ENCODE measurements around the gene B3GALT5. TPM values are rescaled to one million over a fixed set of nuclear protein-coding genes. Genes with fewer than 3 reads are reported as not detected.
"Not testable (repeated sequence)": the region's sequence is repeated elsewhere in the genome, so short reads cannot be mapped to it uniquely, and the experiment has no call there.

B3GALT5 gene, protein sequence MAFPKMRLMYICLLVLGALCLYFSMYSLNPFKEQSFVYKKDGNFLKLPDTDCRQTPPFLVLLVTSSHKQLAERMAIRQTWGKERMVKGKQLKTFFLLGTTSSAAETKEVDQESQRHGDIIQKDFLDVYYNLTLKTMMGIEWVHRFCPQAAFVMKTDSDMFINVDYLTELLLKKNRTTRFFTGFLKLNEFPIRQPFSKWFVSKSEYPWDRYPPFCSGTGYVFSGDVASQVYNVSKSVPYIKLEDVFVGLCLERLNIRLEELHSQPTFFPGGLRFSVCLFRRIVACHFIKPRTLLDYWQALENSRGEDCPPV
- total RNA-seq (2014; rRNA removed; shearing (Covaris generic)): 1.3 and 1.8 TPM in 2 replicates

GRCh38 chr21:39612233-39613040, at the start of gene B3GALT5:
Gene B3GALT5, plus strand, starts transcription at chr21:39612940. Its CDS starts 47,620 bp downstream, at chr21:39660560.
- DNase-seq (ENCODE audit: low read depth): peak; percentile 22

DNA sequence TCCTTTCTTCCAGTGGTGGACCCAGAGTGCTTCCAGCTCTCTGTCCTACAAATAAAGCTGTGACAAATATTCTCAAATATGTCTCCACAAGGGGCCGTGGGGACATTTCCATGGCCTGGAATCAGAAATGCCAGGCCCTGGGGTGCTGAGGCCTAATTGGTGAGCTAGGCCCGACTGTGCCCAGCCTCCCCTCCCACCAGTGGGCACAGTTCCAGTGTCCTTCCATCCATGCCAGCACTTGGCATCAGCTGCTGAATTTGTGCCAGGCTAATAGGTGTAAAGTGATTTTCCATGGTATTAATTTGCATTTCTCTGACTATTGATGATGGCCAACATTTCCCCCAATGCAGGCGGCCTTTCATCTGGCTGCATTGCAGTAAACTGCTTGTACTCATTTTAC, 48.5 kb upstream of the B3GALT5 start:
- DNase-seq (ENCODE audit: low read depth): no peak

DNA sequence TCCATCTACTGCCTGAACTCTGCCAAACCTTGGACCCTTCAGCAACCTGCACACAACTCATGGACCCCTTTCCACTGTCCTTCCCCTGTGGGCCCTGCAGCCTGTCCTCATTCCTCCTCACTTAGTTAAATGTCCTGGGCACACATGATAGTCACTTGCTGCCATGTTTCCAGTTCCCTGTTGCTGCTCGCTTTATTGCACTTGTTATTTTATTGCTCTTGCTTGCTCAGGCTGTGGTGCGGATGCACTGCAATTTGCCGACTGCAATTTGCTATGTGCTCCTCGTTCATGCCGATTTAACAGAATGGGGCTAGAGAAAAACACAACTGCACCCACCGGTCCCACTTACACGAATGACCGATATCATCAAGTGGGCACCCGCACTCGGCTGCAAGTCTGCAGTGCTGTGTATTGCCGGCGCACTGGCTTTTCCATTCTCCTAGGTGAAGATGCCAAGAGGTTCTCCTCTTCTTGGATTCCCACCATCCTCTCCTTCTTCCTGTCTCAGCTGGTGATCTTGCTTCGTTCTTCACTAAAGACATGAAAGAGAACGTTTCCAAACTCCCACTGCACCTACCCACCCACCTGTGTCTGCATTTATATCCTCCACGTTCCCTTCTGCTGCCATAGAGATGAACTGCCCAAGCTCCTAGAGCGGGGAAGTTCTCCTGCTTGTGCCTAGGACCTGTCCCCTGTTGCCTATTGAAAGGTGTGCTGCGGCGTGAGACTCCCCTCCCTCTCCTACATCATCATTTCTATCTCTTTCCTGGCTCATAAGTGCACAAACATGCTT, 45.4 kb upstream of the B3GALT5 start:
- no peak for DNase-seq (ENCODE audit: low read depth)

DNA sequence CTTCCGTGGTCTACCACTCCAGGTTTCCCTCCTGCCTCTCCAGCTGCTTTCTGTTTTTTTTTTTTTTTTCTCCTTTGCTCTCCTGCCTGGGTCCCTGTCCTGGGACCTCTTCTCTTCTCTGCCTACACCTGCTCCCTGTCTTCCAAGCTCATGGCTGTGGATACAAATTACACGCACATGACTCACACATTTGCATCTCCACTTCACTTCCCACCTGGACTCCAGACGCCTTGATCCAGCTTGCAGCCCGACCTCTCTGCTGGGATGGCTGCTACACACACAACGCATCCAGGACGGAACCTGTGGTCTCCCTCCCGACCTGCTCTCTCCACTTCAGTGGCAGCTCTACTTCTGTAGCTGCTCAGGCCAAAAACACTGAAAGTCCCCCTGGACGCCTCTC, 44.4 kb upstream of the B3GALT5 start:
- DNase-seq (ENCODE audit: low read depth): no peak

- DNase-seq (ENCODE audit: low read depth): peak; percentile 24
Observed at GRCh38 chr21:39575775-39576174, 37.0 kb upstream of the B3GALT5 start.

GRCh38 chr21:39576518-39577128, 36.1 kb upstream of the B3GALT5 start:
- no peak for DNase-seq (ENCODE audit: low read depth)

DNA sequence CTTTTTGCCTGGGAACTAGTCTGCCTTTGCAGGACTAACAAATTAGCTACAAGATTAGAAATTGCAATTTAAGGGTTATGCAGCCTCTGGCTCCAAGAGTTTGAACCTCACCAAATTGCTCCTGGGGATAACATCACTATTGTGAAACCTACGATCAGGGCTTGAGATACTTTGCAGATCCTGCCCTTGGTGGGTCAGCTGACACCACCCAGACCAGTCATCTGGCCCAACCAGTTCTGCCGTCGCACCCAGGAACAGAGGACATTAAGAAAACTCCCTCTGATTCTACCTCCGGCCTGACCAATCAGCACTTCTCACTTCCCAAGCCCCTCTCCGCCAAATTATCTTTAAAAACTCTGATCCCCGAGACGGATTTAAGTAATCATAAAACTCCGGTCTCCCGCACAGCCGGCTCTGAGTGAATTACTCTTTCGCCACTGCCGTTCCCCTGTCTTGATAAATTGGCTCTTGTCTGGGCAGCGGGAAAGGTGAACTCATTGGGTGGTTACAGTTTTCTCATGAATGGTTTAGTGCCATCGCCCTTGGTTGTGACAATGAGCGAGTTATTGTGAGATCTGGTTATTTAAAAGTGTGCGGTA, 32.9 kb upstream of the B3GALT5 start:
- DNase-seq (ENCODE audit: low read depth): no peak

- no peak for DNase-seq (ENCODE audit: low read depth)
Observed at GRCh38 chr21:39580744-39581143, 32.0 kb upstream of the B3GALT5 start.

GRCh38 chr21:39581414-39581813, 31.3 kb upstream of the B3GALT5 start:
- no peak for DNase-seq (ENCODE audit: low read depth)

GRCh38 chr21:39582749-39583148, 30.0 kb upstream of the B3GALT5 start:
- DNase-seq (ENCODE audit: low read depth): no peak

GRCh38 chr21:39583586-39583985, 29.2 kb upstream of the B3GALT5 start:
- DNase-seq (ENCODE audit: low read depth): not testable (repeated sequence)

DNA sequence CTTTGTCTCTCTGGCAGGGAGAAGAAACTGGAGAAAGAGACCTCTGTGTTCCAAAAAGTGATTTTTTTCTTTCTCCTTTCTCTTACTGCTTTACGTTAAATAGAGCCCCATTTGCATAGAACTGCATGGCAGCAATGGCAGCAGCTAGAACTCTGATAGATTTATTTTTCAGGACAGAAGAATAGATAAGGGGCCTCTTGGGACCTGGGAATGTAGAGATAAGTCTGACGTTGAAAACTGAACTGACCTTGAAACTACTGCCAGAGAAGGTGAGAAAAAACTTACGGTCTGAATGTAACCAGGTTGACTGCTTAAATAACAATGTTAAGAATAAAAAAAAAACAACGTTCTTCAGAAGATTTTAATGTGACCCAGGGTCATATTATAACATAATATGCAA, 25.4 kb upstream of the B3GALT5 start:
- DNase-seq (ENCODE audit: low read depth): no peak

GRCh38 chr21:39588884-39589283, 23.9 kb upstream of the B3GALT5 start:
- DNase-seq (ENCODE audit: low read depth): no peak

GRCh38 chr21:39593522-39593921, 19.2 kb upstream of the B3GALT5 start:
- peak; percentile 41 for DNase-seq (ENCODE audit: low read depth)

GRCh38 chr21:39595465-39595864, 17.3 kb upstream of the B3GALT5 start:
- DNase-seq (ENCODE audit: low read depth): no peak

DNA sequence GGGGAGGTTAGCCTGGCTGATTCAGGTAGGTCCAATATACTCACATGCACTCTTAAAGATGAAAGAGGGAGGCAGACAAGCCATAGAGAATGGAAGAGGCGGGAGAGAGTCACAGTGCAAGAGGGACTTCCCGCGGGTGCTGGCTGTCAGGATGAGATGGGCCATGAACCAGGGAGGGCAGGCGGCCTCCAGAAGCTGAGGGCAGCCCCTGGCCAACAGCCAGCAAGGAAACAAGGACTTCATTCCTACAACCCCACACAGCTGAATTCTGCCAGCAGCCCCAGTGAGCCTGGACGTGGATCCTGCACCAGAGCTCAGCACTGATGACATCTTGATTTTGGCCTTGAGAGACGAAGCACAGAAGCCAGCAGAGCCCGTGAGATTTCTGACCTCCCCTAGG, 15.1 kb upstream of the B3GALT5 start:
- DNase-seq (ENCODE audit: low read depth): no peak

GRCh38 chr21:39599191-39599970, 13.4 kb upstream of the B3GALT5 start:
- no peak for DNase-seq (ENCODE audit: low read depth)

DNA sequence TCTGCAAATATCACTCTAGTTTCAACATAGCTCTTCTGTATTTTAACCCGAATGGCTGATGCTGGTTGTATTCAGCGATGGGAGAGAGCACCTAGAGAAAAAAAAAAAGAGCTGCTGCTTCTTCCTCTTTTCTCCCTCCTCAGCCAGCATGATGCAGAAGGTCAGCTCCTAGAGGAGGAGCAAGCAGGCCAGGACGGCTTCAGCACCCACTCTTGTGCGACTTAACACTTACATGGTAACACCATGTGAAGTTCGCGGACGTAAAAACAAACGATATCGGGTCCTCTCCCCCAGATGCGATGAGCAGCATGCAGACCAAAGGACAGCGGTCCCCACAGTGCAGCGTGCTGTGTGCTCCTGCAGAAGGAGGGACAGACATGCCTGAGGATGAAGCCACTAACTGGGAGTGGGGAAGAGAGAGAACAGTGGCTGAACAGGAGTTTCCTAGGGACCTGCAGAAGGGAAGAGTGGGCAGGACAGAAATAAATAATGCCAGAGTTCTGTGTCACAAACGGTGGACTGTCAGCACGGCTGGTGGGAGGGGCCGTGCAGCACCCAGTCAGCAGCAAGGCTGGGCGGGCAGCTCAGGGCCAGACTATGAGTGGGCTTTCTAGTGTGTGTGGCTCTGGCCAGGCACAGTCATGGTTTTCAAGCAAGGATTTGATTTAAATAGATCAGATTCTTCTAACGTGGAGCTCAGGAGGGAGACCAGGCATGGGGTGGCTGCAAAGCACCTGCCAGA, 11.4 kb upstream of the B3GALT5 start:
- peak; percentile 21 for DNase-seq (ENCODE audit: low read depth)

DNA sequence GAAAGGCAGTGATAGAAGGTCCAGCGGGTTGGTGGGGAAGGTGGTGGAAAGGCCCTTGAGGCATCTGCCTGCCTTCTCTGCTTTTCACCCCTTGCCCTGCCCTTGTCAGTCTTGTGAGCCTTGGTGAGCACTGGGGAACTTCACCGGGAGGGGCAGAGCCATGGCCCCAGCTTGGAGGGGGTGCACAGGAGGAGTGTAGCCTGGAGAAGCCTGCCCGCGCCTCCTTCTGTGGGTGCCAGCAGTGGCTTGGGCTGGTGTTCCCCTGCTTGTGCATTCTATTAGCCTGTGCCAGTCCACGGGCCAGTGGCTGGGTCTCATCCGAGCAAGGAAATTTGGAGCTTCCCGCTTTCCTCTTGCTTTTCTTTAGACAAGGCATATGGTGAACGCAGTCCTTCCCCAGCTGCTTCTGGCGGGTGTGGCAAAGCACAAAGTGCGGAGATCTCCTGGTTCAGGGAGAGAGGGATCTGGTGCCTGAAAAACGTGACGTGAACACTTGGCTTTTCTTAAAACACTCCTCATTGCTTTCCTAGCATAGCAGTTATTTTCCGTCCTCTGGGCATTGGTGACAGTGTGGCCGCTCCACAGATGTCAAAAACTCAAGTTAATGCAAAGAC, 10.6 kb upstream of the B3GALT5 start:
- DNase-seq (ENCODE audit: low read depth): no peak

All from M059J (cell line).